ENCODE data around the gene TGFB2.
A peak's percentile ranks its signal among the peaks of the same experiment; 100 is the strongest.

Gene TGFB2

GRCh38 chr1:218466341-218467010, 121.3 kb downstream of the TGFB2 start:
- DNase-seq: no peak

- peak; percentile 8 for DNase-seq
Measured at GRCh38 chr1:218467101-218468072, 122.3 kb downstream of the TGFB2 start.

GRCh38 chr1:218468711-218469110, 123.6 kb downstream of the TGFB2 start:
- DNase-seq: peak; percentile 41

GRCh38 chr1:218472885-218473284, 127.7 kb downstream of the TGFB2 start:
- no peak for DNase-seq

- DNase-seq: no peak
Measured at GRCh38 chr1:218473522-218473921, 128.4 kb downstream of the TGFB2 start.

GRCh38 chr1:218474128-218474527, 129.0 kb downstream of the TGFB2 start:
- peak; percentile 15 for DNase-seq

GRCh38 chr1:218475275-218475674, 130.1 kb downstream of the TGFB2 start:
- no peak for DNase-seq

GRCh38 chr1:218475699-218476098, 130.6 kb downstream of the TGFB2 start:
- no peak for DNase-seq

GRCh38 chr1:218476385-218476784, 131.2 kb downstream of the TGFB2 start:
- no peak for DNase-seq

- DNase-seq: no peak
Measured at GRCh38 chr1:218478336-218478735, 133.2 kb downstream of the TGFB2 start.

GRCh38 chr1:218479436-218480115, 134.4 kb downstream of the TGFB2 start:
- no peak for DNase-seq

GRCh38 chr1:218480137-218480536, 135.0 kb downstream of the TGFB2 start:
- DNase-seq: no peak

- DNase-seq: no peak
Measured at GRCh38 chr1:218480588-218481099, 135.5 kb downstream of the TGFB2 start.

GRCh38 chr1:218481116-218481775, 136.1 kb downstream of the TGFB2 start:
- no peak for DNase-seq

GRCh38 chr1:218482683-218483082, 137.5 kb downstream of the TGFB2 start:
- DNase-seq: no peak

GRCh38 chr1:218485241-218485928, 140.2 kb downstream of the TGFB2 start:
- DNase-seq: no peak

GRCh38 chr1:218488531-218488930, 143.4 kb downstream of the TGFB2 start:
- no peak for DNase-seq

GRCh38 chr1:218488986-218489385, 143.8 kb downstream of the TGFB2 start:
- no peak for DNase-seq

- no peak for DNase-seq
Measured at GRCh38 chr1:218490406-218490922, 145.3 kb downstream of the TGFB2 start.

GRCh38 chr1:218492874-218493273, 147.7 kb downstream of the TGFB2 start:
- no peak for DNase-seq

GRCh38 chr1:218493986-218494385, 148.8 kb downstream of the TGFB2 start:
- no peak for DNase-seq
